ENCODE results near the gene DPYD.

The DPYD gene

DNA sequence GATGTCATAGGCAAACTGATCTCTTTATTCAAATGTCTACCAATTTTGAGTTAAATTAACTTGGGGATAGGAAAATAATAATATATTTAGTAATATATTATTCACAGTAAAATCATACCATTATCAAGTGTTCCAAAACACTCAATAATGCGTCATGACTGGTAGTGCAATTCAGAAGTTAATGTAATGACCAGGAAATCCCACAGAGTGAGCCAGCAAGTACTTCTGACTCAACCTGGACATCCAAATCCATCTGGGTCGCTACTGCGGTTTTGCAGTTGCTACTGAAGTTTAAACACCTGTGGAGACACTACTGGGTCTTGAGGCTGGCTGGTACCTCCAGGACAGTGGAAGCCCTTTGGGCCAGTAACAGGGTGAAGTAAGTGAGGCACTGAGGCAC is 44.8 kb downstream of the DPYD start:
- Histone ChIP-seq H3K27me3 (replicated peaks; ENCODE audit: control insufficient read depth, insufficient read depth, low read length) (no peaks in the 10 kb centered on the region), H3K4me3 (replicated peaks; ENCODE audit: low read depth, low read length) (no peak overlapping the region), H3K36me3 (ENCODE audit: control insufficient read depth, insufficient read depth, low read length) (no peaks in the 10 kb centered on the region)
- TF ChIP-seq, protein P1, sequence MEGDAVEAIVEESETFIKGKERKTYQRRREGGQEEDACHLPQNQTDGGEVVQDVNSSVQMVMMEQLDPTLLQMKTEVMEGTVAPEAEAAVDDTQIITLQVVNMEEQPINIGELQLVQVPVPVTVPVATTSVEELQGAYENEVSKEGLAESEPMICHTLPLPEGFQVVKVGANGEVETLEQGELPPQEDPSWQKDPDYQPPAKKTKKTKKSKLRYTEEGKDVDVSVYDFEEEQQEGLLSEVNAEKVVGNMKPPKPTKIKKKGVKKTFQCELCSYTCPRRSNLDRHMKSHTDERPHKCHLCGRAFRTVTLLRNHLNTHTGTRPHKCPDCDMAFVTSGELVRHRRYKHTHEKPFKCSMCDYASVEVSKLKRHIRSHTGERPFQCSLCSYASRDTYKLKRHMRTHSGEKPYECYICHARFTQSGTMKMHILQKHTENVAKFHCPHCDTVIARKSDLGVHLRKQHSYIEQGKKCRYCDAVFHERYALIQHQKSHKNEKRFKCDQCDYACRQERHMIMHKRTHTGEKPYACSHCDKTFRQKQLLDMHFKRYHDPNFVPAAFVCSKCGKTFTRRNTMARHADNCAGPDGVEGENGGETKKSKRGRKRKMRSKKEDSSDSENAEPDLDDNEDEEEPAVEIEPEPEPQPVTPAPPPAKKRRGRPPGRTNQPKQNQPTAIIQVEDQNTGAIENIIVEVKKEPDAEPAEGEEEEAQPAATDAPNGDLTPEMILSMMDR (IDR thresholded peaks at IDR 0.05; ENCODE audit: insufficient read depth, low read length, poor library complexity, severe bottlenecking), result no peak
- DNase-seq (ENCODE audit: extremely low read depth, insufficient read length), result no peak

DNA sequence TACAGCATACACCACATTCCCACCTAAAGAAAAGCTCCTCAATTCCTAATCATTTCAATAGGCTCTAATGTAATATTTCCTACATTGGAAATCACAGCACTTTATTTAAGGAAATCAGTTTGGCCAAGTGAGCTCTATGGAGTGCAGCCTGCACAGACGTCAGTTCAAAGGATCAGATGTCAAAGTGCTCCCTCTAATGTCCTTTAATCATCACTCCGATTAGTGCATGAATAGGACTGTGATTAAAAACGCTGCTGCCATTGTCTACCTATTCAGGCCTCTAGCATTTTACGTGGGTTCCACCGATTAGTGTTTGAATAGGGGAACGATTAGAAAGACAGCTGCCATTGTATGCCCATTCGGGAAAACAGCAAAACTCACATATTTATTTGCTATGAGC is 50.2 kb downstream of the DPYD start:
- H3K27me3 ChIP-seq (replicated peaks; ENCODE audit: control insufficient read depth, insufficient read depth, low read length), result no peaks in the 10 kb centered on the region
- H3K4me3 ChIP-seq (replicated peaks; ENCODE audit: low read depth, low read length), result no peak overlapping the region
- TF ChIP-seq, protein P1 (IDR thresholded peaks at IDR 0.05; ENCODE audit: insufficient read depth, low read length, poor library complexity, severe bottlenecking), result no peak
- DNase-seq (ENCODE audit: extremely low read depth, insufficient read length), result no peak
- no peaks in the 10 kb centered on the region for H3K36me3 ChIP-seq (ENCODE audit: control insufficient read depth, insufficient read depth, low read length)

DNA sequence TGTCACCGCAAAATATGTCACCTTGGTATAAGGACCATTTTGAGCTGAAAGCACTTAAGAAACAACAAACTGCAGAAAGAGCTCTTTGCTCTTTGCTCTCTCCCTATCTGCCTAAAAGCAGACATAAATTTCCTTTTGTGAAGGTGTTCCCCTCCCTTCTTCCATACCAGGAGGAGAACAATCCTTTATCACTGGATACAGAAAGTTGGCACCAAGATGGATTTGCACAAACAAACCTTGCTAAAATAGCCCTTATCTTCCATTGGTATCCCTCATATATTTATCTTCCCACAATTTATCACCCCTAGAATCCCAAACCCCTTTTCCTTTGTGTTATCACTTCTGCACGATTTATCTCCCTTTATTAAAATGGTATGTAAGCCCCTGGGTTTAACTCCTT is 51.4 kb downstream of the DPYD start:
- no peaks in the 10 kb centered on the region for H3K36me3 ChIP-seq (ENCODE audit: control insufficient read depth, insufficient read depth, low read length)
- TF ChIP-seq, protein P1 (IDR thresholded peaks at IDR 0.05; ENCODE audit: insufficient read depth, low read length, poor library complexity, severe bottlenecking), result no peak
- H3K27me3 ChIP-seq (replicated peaks; ENCODE audit: control insufficient read depth, insufficient read depth, low read length), result no peaks in the 10 kb centered on the region
- no peak for DNase-seq (ENCODE audit: extremely low read depth, insufficient read length)
- no peak overlapping the region for H3K4me3 ChIP-seq (replicated peaks; ENCODE audit: low read depth, low read length)

DNA sequence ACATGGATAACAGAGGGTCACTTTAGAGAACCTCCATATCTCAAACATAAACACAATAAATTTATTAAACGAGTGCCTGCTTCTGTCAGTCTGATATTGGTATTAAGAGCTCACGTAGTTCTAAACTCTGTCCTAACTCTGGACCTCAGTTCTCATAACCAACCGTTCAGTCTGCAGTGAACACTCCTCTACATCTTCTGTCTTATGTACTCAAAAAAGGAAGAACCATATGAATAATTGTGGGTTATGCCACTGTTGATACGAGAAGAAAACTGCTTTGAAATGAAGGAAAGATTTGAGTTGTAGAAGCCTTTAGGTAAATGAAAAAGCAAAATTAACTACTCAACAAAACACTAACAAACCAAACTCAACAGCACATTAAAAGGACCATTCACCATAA is 53.7 kb downstream of the DPYD start:
- Histone ChIP-seq H3K27me3 (replicated peaks; ENCODE audit: control insufficient read depth, insufficient read depth, low read length) (no peaks in the 10 kb centered on the region), H3K4me3 (replicated peaks; ENCODE audit: low read depth, low read length) (no peak overlapping the region), H3K36me3 (ENCODE audit: control insufficient read depth, insufficient read depth, low read length) (no peaks in the 10 kb centered on the region)
- TF ChIP-seq, protein P1 (IDR thresholded peaks at IDR 0.05; ENCODE audit: insufficient read depth, low read length, poor library complexity, severe bottlenecking), result no peak
- no peak for DNase-seq (ENCODE audit: extremely low read depth, insufficient read length)

DNA sequence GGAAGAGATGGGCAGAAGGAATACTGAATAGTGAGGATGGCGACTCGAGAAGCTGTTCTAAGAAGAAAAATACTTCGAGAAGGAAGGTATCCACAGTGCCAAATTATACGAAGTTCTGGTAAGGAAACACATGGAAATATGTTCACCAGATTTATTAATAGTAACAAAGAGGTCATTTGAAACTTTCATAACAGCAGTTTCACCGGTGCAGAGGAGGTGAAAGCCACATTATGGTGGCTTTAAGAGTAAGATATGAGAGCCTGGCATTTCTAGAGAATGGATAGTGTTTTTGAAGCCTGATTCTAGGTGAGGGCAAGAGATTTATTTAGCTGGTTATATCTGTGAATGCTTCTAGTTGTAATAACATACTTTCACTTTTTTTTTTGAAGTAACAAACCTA is 56.2 kb downstream of the DPYD start:
- H3K4me3 ChIP-seq (replicated peaks; ENCODE audit: low read depth, low read length), result no peak overlapping the region
- no peak for DNase-seq (ENCODE audit: extremely low read depth, insufficient read length)
- H3K36me3 ChIP-seq (ENCODE audit: control insufficient read depth, insufficient read depth, low read length), result no peaks in the 10 kb centered on the region
- H3K27me3 ChIP-seq (replicated peaks; ENCODE audit: control insufficient read depth, insufficient read depth, low read length), result no peaks in the 10 kb centered on the region
- TF ChIP-seq, protein P1 (IDR thresholded peaks at IDR 0.05; ENCODE audit: insufficient read depth, low read length, poor library complexity, severe bottlenecking), result no peak

DNA sequence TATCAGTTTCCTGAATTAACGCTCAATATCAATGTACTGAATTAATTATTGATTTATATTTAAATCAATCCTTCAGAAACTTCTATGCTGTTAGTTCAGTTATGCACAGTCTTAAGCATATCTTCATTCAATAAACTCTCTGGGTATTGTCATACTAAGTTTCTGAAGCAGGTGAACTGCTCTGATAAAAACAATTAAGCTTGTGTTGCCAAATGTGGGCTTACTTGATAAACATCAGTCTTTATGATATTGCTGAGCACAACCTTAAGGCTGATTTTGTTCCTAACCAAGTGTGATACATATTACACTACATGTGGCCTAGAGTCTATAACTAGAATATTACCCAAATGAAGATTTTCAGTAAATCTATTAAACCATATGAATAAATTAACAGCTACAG is 67.6 kb downstream of the DPYD start:
- DNase-seq (ENCODE audit: extremely low read depth, insufficient read length), result no peak
- TF ChIP-seq, protein P1 (IDR thresholded peaks at IDR 0.05; ENCODE audit: insufficient read depth, low read length, poor library complexity, severe bottlenecking), result no peak

More for the DNA sequence above, 67.6 kb downstream of the DPYD start:
- H3K36me3 ChIP-seq (ENCODE audit: control insufficient read depth, insufficient read depth, low read length), result no peaks in the 10 kb centered on the region
- no peaks in the 10 kb centered on the region for H3K27me3 ChIP-seq (replicated peaks; ENCODE audit: control insufficient read depth, insufficient read depth, low read length)
- H3K4me3 ChIP-seq (replicated peaks; ENCODE audit: low read depth, low read length), result no peak overlapping the region
